GM23338 (cell line): ENCODE results near the gene TAS2R43. TPM values are rescaled to one million over a fixed set of nuclear protein-coding genes. Genes with fewer than 3 reads are reported as not detected.
"Not testable (repeated sequence)": the region's sequence is repeated elsewhere in the genome, so short reads cannot be mapped to it uniquely, and the experiment has no call there.

Source experiments
- ATAC-seq: fragments of 200-7000 bp; cut with Tn5 transposase; 3 replicates; pipeline ENCODE4 v1.9.1; 2020
- DNase-seq: peaks from one replicate; pipeline ENCODE4 v3.0.0-alpha.2; 2015; ENCODE audit warnings: low spot score
- H2AFZ ChIP-seq: fragments of 200-600 bp; sonication (generic); 2 replicates; pipeline ENCODE4 v1.8.0; 2016; ENCODE audit warnings: antibody characterized with exemption, mild to moderate bottlenecking, moderate library complexity
- H3F3A ChIP-seq: fragments of 200-600 bp; sonication (generic); replicated peaks from 2 replicates; pipeline ENCODE4 v1.8.0; 2017; ENCODE audit warnings: antibody characterized with exemption, mixed run types, low read depth
- H3K27ac ChIP-seq: fragments of 200-600 bp; sonication (generic); 2 replicates; pipeline ENCODE4 v1.6.1; 2016; ENCODE audit warnings: low read depth
- H3K27me3 ChIP-seq: fragments of 200-600 bp; sonication (generic); 2 replicates; pipeline ENCODE4 v1.8.0; 2016; ENCODE audit warnings: mild to moderate bottlenecking, mixed run types, moderate library complexity; ENCODE audit not compliant: insufficient read depth
- H3K36me3 ChIP-seq: fragments of 200-600 bp; sonication (generic); 2 replicates; pipeline ENCODE4 v1.8.0; 2016; ENCODE audit warnings: mild to moderate bottlenecking; ENCODE audit not compliant: insufficient read depth
- H3K4me1 ChIP-seq: fragments of 200-600 bp; sonication (generic); 2 replicates; pipeline ENCODE4 v1.8.0; 2016; ENCODE audit warnings: mild to moderate bottlenecking, moderate library complexity; ENCODE audit not compliant: insufficient read depth
- H3K4me2 ChIP-seq: fragments of 200-600 bp; sonication (generic); 2 replicates; pipeline ENCODE4 v1.7.1; 2017; ENCODE audit warnings: mixed run types
- H3K4me3 ChIP-seq: fragments of 200-600 bp; sonication (generic); 2 replicates; pipeline ENCODE4 v1.6.1; 2016; ENCODE audit warnings: mixed run types
- H3K79me2 ChIP-seq: fragments of 200-600 bp; sonication (generic); replicated peaks from 2 replicates; pipeline ENCODE4 v1.8.0; 2017; ENCODE audit warnings: mild to moderate bottlenecking; ENCODE audit not compliant: insufficient read depth
- H3K9me2 ChIP-seq: fragments of 200-600 bp; sonication (generic); 2 replicates; pipeline ENCODE4 v1.8.0; 2017; ENCODE audit not compliant: insufficient read depth
- H4K20me1 ChIP-seq: fragments of 200-600 bp; sonication (generic); replicated peaks from 2 replicates; pipeline ENCODE4 v1.8.0; 2017; ENCODE audit warnings: mild to moderate bottlenecking; ENCODE audit not compliant: insufficient read depth
- H3K27ac Mint-ChIP-seq: 2 replicates; pipeline ENCODE4 v1.8.0; 2020; ENCODE audit warnings: inconsistent platforms, mild to moderate bottlenecking, moderate library complexity, mixed read lengths
- H3K27me3 Mint-ChIP-seq: 3 replicates; pipeline ENCODE4 v1.8.0; 2022; ENCODE audit warnings: low read depth, mild to moderate bottlenecking, moderate library complexity, mixed read lengths, inconsistent platforms; ENCODE audit not compliant: insufficient read depth, poor library complexity
- H3K36me3 Mint-ChIP-seq: 3 replicates; pipeline ENCODE4 v1.8.0; 2021; ENCODE audit warnings: low read depth, mild to moderate bottlenecking, inconsistent platforms, moderate library complexity, mixed read lengths
- H3K4me1 Mint-ChIP-seq: 3 replicates; pipeline ENCODE4 v1.8.0; 2020; ENCODE audit warnings: mild to moderate bottlenecking, inconsistent platforms, mixed read lengths
- H3K4me3 Mint-ChIP-seq: 3 replicates; pipeline ENCODE4 v1.8.0; 2021; ENCODE audit warnings: moderate library complexity, mild to moderate bottlenecking, inconsistent platforms, mixed read lengths
- H3K9me3 Mint-ChIP-seq: 3 replicates; pipeline ENCODE4 v1.8.0; 2020; ENCODE audit warnings: moderate library complexity, mild to moderate bottlenecking, inconsistent platforms, mixed read lengths
- CTCF ChIP-seq, 2 experiments: fragments of 200-600 bp in 1 of 2; sonication (generic) in 1 of 2; conservative IDR thresholded peaks; 2 replicates each; pipeline versions ENCODE4 v1.5.1 to v1.6.1; 2016 to 2017; ENCODE audit warnings: antibody characterized with exemption in 2 of 2, low read depth in 2 of 2, mild to moderate bottlenecking in 2 of 2, moderate library complexity in 1 of 2
- EZH2 ChIP-seq: fragments of 200-600 bp; sonication (generic); IDR thresholded peaks from one replicate; pipeline ENCODE4 v1.8.0; 2017; ENCODE audit warnings: antibody characterized with exemption, mild to moderate bottlenecking, low read depth; ENCODE audit not compliant: unreplicated experiment
- EZH2phosphoT487 ChIP-seq: fragments of 200-600 bp; sonication (generic); IDR thresholded peaks from one replicate; pipeline ENCODE4 v1.8.1; 2018; ENCODE audit warnings: antibody characterized with exemption; ENCODE audit not compliant: unreplicated experiment
- JUNB ChIP-seq: IDR thresholded peaks from one replicate; pipeline ENCODE4 v1.6.1; 2016; ENCODE audit warnings: antibody characterized with exemption; ENCODE audit not compliant: unreplicated experiment
- NANOG ChIP-seq: IDR thresholded peaks from 2 replicates; pipeline ENCODE4 v1.6.1; 2016; ENCODE audit warnings: antibody characterized with exemption, borderline replicate concordance
- POLR2AphosphoS5 ChIP-seq: IDR thresholded peaks from 2 replicates; pipeline ENCODE4 v1.6.1; 2016; ENCODE audit warnings: antibody characterized with exemption, low read depth
- STAT1 ChIP-seq: IDR thresholded peaks from one replicate; pipeline ENCODE4 v1.6.1; 2016; ENCODE audit warnings: antibody characterized with exemption; ENCODE audit not compliant: unreplicated experiment
- ZNF114 ChIP-seq: fragments of 250-450 bp; sonication (Bioruptor Pico); IDR thresholded peaks from 2 replicates; pipeline ENCODE4 v1.5.0; 2020; ENCODE audit warnings: mild to moderate bottlenecking, moderate library complexity
- ZNF331 ChIP-seq: fragments of 250-450 bp; sonication (Bioruptor Pico); IDR thresholded peaks from 2 replicates; pipeline ENCODE4 v1.5.0; 2020; ENCODE audit warnings: low read depth, mild to moderate bottlenecking, moderate library complexity
- polyA plus RNA-seq: library from polyadenylated mRNA; unstranded; fragments of >200 nt; fragmentation: Nextera tagmentation; extraction: Ambion mirVana; gene quantifications from 2 replicates; pipeline ENCODE4 v1.2.1, GENCODE V29; 2016
- total RNA-seq: library from RNA; depleted of rRNA; stranded (reverse); fragments of >200 nt; shearing (Covaris generic); gene quantifications from 2 replicates; pipeline ENCODE4 v1.2.3, GENCODE V29; 2014
- TF ChIP-seq, protein P1 (sequence below): IDR thresholded peaks from 2 replicates; pipeline ENCODE4 v1.6.1; 2016; ENCODE audit warnings: antibody characterized with exemption
- TF ChIP-seq, protein P2 (sequence below): IDR thresholded peaks from one replicate; pipeline ENCODE4 v1.6.1; 2018; ENCODE audit warnings: antibody characterized with exemption; ENCODE audit not compliant: unreplicated experiment

The TAS2R43 gene
- total and polyA plus RNA-seq, 2 experiments from 2014 or later: 2.7 TPM; not detected in 1

- no peaks in the 10 kb centered on the region for H3K27me3 ChIP-seq
- H2AFZ ChIP-seq: no peak overlapping the region
- H3K36me3 Mint-ChIP-seq: 0 out of 3 replicates have a peak, but pooled peaks cover 3% of the 10 kb centered on the region
- no peaks in the 10 kb centered on the region for H3K36me3 ChIP-seq
- no peak overlapping the region for H3K4me2 ChIP-seq
- H3K27ac Mint-ChIP-seq: no peak overlapping the region
- H3F3A ChIP-seq: no peaks in the 10 kb centered on the region
- DNase-seq (no peak), ATAC-seq (no peak)
- H3K4me1 Mint-ChIP-seq: peaks cover 14% of the 10 kb centered on the region; the same call in 2 of the 3 replicates
- no peaks in the 10 kb centered on the region; the same call in 2 of the 3 replicates for H3K9me3 Mint-ChIP-seq
- H3K27me3 Mint-ChIP-seq: peaks cover 1% of the 10 kb centered on the region
- TF ChIP-seq NANOG: no peak
- no peak for TF ChIP-seq JUNB
- TF ChIP-seq, protein P1, sequence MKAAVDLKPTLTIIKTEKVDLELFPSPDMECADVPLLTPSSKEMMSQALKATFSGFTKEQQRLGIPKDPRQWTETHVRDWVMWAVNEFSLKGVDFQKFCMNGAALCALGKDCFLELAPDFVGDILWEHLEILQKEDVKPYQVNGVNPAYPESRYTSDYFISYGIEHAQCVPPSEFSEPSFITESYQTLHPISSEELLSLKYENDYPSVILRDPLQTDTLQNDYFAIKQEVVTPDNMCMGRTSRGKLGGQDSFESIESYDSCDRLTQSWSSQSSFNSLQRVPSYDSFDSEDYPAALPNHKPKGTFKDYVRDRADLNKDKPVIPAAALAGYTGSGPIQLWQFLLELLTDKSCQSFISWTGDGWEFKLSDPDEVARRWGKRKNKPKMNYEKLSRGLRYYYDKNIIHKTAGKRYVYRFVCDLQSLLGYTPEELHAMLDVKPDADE: no peak
- H3K4me3 Mint-ChIP-seq: no peak overlapping the region
- peaks cover 8% of the 10 kb centered on the region for H4K20me1 ChIP-seq
- no peak overlapping the region for H3K4me3 ChIP-seq
- H3K9me2 ChIP-seq: no peaks in the 10 kb centered on the region
- peaks cover 7% of the 10 kb centered on the region; the same call in 1 of the 2 replicates for H3K79me2 ChIP-seq
- H3K4me1 ChIP-seq: no peaks in the 10 kb centered on the region
- H3K27ac ChIP-seq: no peak overlapping the region
Measured at GRCh38 chr12:11067514-11067913, 24.6 kb downstream of the TAS2R43 start.

DNA sequence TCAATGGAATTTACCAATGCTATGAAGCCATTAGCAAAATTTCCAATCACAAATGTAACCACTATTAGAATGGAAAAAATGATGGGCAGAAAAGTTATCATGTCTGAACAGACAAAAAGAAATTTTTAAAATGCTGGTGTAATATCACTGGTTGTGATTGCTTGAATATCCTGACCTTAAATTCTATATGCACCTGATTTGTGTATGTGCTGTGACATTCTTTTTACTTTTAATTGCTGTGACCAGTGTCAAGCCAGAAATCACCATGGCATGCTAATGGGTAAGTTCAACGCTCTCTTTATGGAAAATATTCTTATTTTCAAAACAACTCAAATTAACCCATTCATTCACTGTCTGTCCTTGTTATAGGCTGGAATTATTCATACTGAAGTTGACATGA is 29.9 kb downstream of the TAS2R43 start, which contains the start of gene TAS2R46:
Gene TAS2R46 (minus strand): TSS at position 101 of the 400 bp plus-strand sequence. CDS start 0 bp downstream, at position 101.
- not testable (repeated sequence) for H3K27ac Mint-ChIP-seq, H3K27me3 Mint-ChIP-seq, H3K79me2 ChIP-seq, H3F3A ChIP-seq, H3K36me3 Mint-ChIP-seq, H3K9me3 Mint-ChIP-seq, H3K4me3 ChIP-seq, H3K27ac ChIP-seq, H3K9me2 ChIP-seq, DNase-seq, H3K4me1 ChIP-seq, H2AFZ ChIP-seq, ATAC-seq, H3K4me2 ChIP-seq, H4K20me1 ChIP-seq, H3K4me1 Mint-ChIP-seq, H3K36me3 ChIP-seq, H3K27me3 ChIP-seq, H3K4me3 Mint-ChIP-seq

GRCh38 chr12:11059784-11060183 is 32.3 kb downstream of the TAS2R43 start:
- H3K9me3 Mint-ChIP-seq: no peaks in the 10 kb centered on the region
- H3K4me3 Mint-ChIP-seq: no peak overlapping the region
- DNase-seq (no peak), ATAC-seq (no peak)
- no peaks in the 10 kb centered on the region; the same call in 1 of the 2 replicates for H3K9me2 ChIP-seq
- H3K4me1 Mint-ChIP-seq: 0 out of 3 replicates have a peak, but pooled peaks cover 5% of the 10 kb centered on the region
- no peak overlapping the region for H3K4me3 ChIP-seq
- H2AFZ ChIP-seq: no peak overlapping the region
- no peaks in the 10 kb centered on the region for H3K4me1 ChIP-seq
- no peaks in the 10 kb centered on the region for H3K36me3 ChIP-seq
- H3K27me3 ChIP-seq: no peaks in the 10 kb centered on the region
- no peak overlapping the region for H3K27ac ChIP-seq
- peaks cover 9% of the 10 kb centered on the region; the same call in 1 of the 3 replicates for H3K36me3 Mint-ChIP-seq
- 0 out of 2 replicates have a peak, but pooled peaks cover 4% of the 10 kb centered on the region for H3K79me2 ChIP-seq
- no peak overlapping the region for H3K4me2 ChIP-seq
- no peaks in the 10 kb centered on the region for H3K27me3 Mint-ChIP-seq
- H3K27ac Mint-ChIP-seq: no peak overlapping the region
- no peaks in the 10 kb centered on the region for H3F3A ChIP-seq
- no peaks in the 10 kb centered on the region for H4K20me1 ChIP-seq
- TF ChIP-seq CTCF (conservative IDR thresholded peaks at IDR 0.05; ENCODE audit: low read depth in 2 of 2): no peak
- no peak for TF ChIP-seq POLR2AphosphoS5
- no peak for TF ChIP-seq ZNF114
- TF ChIP-seq EZH2: no peak
- no peak for TF ChIP-seq STAT1
- no peak for TF ChIP-seq ZNF331 (CRISPR knock-in tag)
- no peak for TF ChIP-seq EZH2phosphoT487
- TF ChIP-seq JUNB: no peak
- TF ChIP-seq, protein P2, sequence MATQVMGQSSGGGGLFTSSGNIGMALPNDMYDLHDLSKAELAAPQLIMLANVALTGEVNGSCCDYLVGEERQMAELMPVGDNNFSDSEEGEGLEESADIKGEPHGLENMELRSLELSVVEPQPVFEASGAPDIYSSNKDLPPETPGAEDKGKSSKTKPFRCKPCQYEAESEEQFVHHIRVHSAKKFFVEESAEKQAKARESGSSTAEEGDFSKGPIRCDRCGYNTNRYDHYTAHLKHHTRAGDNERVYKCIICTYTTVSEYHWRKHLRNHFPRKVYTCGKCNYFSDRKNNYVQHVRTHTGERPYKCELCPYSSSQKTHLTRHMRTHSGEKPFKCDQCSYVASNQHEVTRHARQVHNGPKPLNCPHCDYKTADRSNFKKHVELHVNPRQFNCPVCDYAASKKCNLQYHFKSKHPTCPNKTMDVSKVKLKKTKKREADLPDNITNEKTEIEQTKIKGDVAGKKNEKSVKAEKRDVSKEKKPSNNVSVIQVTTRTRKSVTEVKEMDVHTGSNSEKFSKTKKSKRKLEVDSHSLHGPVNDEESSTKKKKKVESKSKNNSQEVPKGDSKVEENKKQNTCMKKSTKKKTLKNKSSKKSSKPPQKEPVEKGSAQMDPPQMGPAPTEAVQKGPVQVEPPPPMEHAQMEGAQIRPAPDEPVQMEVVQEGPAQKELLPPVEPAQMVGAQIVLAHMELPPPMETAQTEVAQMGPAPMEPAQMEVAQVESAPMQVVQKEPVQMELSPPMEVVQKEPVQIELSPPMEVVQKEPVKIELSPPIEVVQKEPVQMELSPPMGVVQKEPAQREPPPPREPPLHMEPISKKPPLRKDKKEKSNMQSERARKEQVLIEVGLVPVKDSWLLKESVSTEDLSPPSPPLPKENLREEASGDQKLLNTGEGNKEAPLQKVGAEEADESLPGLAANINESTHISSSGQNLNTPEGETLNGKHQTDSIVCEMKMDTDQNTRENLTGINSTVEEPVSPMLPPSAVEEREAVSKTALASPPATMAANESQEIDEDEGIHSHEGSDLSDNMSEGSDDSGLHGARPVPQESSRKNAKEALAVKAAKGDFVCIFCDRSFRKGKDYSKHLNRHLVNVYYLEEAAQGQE: no peak
